GM21619 (cell line): ENCODE results near the gene RABL2A.
"Not testable (repeated sequence)": the region's sequence is repeated elsewhere in the genome, so short reads cannot be mapped to it uniquely, and the experiment has no call there.

Experiments
- ATAC-seq: cut with Tn5 transposase; IDR thresholded peaks from one replicate; pipeline ENCODE4 v1.9.1; 2021; ENCODE audit not compliant: unreplicated experiment

RABL2A gene

DNA sequence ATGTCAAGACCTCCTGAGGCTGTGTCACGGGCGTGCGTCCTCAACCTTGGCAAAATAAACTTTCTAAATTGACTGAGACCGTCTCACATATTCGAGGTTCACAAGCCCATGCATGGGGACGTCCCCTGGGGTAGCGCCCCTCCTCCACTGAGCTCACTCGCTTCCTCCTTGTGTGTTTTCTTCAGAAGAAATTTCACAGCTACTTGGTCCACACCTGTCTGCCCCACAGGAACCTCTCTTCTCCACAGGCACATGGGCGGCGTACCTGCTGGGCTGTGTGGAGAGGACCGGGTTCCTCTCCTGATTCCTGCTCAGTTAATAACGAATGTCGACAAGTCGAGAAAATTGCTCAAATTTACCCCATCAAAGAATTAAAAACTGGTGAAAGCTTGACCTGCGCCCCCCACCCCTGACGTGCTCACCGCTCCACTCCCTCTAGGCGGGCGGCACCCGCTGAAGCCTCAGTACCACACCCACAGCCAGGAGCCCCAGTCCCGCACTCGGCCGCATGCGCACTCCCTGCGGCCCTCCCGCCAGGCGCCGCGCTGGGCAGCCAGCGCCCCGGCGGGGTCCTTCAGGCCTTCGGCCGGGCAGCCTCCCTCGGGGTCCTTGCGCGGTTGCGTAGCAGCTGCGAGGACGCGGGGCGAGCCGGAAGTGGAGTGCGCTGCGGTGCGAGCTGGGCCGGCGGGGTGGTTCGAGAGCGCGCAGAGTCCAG is at the start of gene RABL2A:
TSS of gene RABL2A (plus strand) at position 651 of the 715 bp plus-strand sequence. CDS start 1,341 bp downstream, outside the sequence.
- ATAC-seq, result peak; percentile 93

DNA sequence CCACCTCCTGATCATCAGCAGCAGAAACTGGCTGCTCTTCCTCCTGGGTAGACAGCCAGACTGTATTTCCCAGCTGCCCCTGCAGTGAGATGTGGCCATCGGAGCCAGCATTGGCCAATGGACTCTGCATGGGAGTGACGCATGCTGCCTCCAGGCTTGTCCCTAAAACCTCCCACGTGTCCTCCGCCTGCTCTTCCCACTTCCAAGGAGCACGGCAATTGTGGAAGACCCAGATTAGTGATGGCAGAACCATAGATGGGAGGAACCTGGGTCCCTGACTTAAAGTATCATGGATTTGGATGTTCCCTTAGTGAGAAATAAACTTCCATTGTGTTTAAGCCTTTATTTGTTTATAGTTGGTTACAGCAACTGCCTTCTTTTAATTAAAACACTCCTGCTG is 48.6 kb upstream of the RABL2A start:
- ATAC-seq, result not testable (repeated sequence)

DNA sequence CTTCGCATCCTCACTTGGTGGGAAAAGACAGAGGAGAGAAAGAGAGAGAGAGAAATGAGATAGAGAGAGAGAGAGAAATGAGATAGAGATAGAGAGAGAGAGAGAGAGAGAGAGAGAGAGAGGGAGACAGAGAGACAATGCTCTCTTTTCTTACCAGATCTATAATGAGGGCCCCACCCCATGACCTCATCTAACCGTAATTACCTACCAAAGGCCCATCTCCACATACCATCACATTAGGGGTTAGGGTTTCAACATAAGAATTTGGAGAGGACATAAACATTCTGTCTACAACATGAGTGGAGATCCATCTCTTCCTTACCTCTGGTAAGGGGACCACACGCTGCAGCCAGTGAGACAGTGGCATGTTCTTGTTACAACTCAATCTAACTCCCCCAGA is 44.6 kb upstream of the RABL2A start:
- not testable (repeated sequence) for ATAC-seq

DNA sequence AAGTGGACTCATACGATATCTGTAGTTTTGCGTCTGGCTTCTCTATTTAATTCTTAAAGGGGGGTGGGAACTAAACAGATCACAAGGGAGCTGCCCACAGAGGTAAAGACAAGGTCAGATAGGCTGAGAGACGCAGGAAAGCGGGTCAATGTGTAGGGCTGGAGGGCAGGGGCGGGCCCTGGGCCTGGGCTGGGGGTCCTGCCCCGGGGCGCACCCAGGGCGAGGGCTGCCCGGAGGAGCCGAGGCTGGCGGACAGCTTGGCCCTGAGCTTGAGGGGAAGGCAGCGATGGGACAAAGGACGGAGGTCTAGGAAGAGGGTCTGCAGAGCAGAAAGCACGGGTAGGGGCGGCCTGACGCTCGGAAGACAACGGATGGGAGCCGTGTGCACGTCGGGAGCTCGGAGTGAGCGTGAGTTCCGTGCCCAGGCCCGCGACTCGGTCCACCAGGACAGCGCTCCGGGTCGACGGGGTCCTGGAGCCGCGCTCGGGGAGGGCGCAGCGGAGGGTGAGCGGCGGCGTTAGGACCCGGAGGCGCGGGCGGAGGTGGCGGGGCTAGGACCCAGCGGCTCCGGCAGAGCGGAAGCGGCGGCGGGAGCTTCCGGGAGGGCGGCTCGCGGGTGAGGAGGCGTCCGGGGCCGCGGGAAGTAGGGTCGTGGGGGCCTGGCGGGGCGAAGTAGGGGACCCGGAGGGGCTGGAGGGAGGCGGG is 43.4 kb upstream of the RABL2A start:
- not testable (repeated sequence) for ATAC-seq

DNA sequence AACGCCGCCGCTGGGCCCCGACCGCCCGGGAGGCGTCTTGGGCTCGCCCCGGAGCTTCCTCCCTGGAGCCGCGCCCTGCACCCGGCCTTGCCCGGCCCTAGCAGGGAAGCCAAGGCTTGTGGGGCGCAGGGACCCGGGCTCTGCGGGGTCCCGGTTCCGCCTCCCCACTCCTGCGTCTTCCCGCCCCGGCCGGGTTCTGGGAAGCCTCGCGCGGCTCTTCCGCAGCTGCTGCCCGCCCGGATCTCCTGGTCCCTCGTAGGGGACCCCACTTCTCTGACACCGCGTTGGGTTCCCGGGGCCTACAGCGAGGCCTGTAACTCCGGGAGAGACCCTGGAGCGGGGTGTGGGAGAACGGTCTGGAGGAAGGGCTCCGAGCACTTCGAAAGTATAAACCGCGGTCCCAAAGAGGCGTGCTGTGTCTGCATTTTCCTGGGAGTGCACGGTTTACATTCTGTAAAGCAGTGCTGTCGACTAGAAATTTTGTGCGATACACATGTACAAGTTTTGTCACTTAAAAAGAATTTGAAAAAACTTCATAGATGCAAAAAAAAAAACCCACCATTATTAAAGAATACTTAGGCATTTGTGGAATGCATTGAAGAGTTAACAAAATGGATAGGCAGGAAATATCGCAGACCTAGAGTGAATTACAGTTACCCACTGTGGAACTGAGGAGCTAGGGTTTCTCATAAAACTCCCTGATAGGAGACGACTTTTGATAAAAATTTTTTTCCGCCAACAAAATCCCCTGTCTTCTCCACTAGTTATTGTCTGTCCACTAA is 42.6 kb upstream of the RABL2A start:
- not testable (repeated sequence) for ATAC-seq

DNA sequence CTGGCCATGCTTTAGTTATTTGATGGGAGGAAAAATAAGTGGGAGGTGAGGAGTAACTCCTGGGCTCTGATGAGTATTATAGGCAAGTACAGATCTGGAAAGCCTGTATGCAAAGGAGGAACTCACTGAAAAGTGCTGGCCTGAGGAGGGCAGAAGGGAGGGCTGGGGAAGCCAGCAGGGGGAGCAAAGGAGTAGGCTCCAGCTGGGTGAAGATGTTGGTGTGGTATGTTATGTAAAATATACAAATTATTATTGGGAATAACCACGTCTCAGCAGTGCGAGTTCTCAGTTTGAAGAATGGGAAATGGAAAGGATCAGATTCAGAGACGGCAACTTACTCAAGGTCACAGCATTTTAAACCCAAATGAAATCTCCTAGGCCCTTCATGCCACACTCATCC is 39.9 kb upstream of the RABL2A start:
- not testable (repeated sequence) for ATAC-seq

DNA sequence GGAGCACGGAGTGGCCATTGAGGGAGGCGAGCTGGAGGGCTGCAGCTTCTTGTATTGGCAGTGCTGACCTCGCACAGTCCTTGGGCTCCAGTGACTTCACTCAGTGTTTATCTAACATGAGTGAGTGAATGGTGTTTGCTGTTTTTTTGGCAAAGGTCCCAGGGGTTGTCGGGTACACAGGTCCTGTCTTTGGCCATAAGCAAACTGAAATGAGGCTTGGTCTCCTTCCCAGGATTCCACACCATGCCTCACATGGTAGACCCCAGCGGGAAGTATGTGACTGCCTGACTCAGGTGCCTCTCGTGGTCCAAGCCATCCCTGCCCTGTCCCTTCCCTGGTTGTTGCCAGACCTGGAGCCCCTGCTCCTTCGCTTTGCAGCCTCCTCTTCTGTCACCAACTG is 37.5 kb upstream of the RABL2A start:
- ATAC-seq, result not testable (repeated sequence)

DNA sequence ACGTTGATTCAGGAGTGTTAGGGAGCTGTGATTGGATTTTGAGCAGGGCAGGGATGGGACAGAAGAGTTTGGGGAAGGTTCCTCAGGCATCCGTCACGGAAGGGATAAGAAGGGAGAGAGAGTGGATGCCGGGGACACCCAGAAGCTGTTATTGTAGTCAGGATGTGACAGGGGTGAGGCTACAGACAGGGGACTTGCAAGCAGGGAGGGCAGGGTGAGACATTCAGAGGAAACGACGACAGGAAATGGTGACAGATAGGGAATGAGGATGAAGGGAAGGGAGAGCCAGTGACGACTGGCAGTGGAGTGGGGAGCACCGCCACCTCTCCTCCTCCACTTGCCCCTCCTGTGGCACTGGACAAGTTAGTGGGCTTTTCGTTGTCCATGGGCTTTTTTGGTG is 35.1 kb upstream of the RABL2A start:
- ATAC-seq, result not testable (repeated sequence)

DNA sequence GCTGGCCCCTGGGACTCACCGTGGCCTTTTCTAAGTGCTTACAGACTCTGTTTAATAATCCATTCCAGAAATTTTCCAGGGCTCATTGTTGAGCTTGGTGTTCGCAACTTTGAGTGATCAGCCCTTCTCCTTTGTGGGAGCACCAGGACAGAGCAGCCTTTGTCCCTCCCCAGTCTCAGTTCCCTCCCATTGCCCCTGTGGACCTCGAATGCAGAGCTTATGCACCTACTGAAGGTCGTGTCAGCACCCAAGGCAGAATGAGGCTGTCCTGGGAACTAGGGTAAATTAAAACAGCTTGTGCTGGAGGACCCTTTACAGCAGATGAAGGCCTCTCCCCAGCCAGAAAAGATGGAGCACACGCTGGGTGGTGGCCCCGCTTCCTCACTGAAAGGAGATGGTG is 33.8 kb upstream of the RABL2A start:
- ATAC-seq, result not testable (repeated sequence)

DNA sequence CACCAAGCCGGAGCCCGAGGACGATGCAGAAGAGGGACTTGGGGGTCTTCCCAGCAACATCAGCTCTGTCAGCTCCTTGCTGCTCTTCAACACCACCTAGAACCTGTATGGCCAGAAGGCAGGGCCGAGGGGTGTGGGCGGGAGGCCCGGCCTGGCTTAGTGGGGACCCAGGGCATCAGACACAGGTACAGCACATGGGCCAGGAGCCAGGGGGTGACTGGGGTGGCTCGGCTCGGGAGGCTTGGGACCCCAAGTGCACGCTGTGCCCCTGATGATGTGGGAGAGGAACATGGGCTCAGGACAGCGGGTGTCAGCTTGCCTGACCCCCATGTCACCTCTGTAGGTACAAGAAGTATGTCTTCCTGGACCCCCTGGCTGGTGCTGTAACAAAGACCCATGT is 31.3 kb upstream of the RABL2A start:
- ATAC-seq, result not testable (repeated sequence)

DNA sequence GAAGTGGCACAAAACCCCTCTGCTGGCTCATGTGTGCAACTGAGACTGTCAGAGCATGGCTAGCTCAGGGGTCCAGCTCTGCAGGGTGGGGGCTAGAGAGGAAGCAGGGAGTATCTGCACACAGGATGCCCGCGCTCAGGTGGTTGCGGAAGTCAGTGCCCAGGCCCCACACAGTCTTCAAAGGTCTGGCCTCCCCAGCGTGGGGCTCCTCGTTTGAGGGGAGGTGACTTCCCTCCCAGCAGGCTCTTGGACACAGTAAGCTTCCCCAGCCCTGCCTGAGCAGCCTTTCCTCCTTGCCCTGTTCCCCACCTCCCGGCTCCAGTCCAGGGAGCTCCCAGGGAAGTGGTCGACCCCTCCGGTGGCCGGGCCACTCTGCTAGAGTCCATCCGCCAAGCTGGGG is 29.9 kb upstream of the RABL2A start:
- not testable (repeated sequence) for ATAC-seq

DNA sequence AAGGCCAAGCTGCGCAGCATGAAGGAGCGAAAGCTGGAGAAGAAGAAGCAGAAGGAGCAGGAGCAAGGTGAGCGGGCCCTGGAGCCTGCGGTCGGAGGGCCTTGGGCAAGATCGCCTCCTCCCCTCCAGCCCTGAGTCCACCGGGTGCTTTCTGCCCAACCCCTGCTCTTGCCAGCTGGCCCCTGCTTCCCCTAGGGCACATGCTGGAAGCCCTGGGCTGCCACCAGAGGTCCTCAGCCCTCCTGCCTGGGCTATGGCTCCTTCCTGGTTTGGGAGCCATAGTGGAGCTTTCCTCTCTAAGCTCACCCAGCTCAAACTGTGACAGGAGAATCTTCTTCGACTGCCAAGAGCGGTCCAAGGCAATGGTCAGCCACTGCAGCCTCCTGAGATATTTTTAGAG is 29.5 kb upstream of the RABL2A start:
- ATAC-seq, result not testable (repeated sequence)

DNA sequence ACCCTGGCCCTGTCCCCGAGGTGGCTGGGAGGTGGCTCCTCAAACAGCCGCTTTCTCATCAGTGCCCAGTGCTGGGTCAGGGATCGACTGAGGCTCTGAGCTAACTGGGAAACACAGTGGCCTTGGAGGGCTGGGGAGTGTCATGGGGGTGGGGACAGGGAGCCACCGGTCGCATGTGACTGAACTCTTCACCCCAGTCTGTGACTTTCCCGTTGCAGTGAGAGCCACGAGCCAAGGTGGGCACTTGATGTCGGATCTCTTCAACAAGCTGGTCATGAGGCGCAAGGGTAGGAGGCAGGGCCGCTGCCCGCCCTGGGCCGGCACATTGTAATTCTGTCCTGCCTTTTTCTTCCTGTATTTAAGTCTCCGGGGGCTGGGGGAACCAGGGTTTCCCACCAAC is 28.9 kb upstream of the RABL2A start:
- ATAC-seq, result not testable (repeated sequence)

DNA sequence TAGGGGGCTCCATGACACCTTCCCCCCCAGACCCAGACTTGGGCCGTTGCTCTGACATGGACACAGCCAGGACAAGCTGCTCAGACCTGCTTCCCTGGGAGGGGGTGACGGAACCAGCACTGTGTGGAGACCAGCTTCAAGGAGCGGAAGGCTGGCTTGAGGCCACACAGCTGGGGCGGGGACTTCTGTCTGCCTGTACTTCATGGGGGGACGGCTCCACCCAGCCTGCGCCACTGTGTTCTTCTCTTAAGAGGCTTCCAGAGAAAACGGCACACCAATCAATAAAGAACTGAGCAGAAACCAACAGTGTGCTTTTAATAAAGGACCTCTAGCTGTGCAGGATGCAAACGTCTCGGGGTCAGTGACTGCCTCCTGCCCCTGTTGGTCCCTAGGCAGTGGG is 28.3 kb upstream of the RABL2A start:
- ATAC-seq, result not testable (repeated sequence)

DNA sequence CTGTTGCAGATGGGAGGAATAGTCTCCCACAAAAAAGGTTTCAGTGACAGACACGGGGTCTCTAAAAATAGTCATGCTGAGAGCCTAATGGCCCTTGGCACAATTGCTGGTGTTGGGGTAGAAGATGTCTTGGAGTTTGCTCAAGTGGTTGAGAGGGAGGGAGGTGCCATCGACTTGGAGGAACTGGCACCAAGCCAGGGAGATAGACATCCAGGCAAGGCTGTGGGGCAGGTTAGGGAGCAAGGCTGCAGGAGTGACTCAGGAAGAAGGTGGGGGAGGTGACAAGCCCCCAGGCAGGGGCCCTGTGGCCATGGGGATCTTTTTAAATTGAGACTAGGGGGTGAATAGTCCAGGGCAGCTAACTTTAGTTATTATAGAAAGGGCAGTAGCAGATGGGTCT is 27.9 kb upstream of the RABL2A start:
- not testable (repeated sequence) for ATAC-seq

DNA sequence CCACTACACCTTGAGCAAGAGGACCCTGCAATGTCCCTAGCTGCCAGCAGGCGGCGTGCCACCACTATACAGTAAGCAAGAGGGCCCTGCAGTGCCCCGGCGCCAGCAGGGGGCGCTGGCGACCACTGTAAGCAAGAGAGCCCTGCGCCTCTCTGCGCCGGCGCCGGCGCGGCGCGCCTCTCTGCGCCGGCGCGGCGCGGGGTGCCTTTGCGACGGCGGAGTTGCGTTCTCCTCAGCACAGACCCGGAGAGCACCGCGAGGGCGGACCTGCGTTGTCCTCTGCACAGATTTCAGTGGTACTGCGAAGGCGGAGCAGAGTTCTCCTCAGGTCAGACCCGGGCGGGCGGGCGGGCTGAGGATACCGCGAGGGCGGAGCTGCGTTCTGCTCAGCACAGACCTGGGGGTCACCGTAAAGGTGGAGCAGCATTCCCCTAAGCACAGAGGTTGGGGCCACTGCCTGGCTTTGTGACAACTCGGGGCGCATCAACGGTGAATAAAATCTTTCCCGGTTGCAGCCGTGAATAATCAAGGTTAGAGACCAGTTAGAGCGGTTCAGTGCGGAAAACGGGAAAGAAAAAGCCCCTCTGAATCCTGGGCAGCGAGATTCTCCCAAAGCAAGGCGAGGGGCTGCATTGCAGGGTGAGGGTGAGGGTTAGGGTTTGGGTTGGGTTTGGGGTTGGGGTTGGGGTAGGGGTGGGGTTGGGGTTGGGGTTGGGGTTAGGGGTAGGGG is 24.9 kb upstream of the RABL2A start:
- not testable (repeated sequence) for ATAC-seq

DNA sequence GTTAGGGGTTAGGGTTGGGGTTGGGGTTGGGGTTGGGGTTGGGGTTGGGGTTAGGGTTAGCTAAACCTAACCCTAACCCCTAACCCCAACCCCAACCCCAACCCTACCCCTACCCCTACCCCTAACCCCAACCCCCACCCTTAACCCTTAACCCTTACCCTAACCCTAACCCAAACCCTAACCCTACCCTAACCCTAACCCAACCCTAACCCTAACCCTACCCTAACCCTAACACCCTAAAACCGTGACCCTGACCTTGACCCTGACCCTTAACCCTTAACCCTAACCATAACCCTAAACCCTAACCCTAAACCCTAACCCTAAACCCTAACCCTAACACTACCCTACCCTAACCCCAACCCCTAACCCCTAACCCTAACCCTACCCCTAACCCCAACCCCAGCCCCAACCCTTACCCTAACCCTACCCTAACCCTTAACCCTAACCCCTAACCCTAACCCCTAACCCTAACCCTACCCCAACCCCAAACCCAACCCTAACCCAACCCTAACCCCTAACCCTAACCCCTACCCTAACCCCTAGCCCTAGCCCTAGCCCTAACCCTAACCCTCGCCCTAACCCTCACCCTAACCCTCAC is 24.1 kb upstream of the RABL2A start:
- no peak for ATAC-seq

DNA sequence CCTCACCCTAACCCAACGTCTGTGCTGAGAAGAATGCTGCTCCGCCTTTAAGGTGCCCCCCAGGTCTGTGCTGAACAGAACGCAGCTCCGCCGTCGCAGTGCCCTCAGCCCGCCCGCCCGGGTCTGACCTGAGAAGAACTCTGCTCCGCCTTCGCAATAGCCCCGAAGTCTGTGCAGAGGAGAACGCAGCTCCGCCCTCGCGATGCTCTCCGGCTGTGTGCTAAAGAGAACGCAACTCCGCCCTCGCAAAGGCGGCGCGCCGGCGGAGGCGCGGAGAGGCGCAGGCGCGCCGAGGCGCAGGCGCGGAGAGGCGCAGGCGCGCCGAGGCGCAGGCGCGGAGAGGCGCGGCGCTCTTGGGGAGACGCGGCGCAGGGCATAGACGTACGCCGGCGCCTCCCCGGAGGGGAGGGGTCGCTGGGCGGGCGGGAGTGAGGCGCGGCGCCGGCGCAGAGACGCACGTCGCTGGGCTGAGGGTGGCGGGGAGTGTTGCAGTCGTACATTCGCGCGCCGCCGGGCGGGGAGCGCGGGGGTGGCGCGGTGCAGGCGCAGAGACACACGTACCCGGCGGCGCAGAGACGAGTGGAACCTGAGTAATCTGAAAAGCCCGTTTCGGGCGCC is 23.5 kb upstream of the RABL2A start:
- peak; percentile 93 for ATAC-seq

DNA sequence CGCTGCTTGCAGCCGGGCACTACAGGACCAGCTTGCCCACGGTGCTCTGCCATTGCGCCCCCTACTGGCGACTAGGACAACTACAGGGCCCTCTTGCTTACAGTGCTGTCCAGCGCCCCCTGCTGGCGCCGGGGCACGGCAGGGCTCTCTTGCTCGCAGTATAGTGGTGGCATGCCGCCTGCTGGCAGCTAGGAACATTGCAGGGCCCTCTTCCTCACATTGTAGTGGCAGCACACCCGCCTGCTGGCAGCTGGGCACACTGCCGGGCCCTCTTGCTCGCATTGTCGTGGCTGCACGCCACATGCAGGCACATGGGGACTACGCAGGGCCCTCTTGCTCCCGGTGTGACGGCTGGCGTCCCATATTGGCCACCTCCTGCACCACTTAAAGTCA is 23.0 kb upstream of the RABL2A start:
- ATAC-seq, result peak; percentile 51

DNA sequence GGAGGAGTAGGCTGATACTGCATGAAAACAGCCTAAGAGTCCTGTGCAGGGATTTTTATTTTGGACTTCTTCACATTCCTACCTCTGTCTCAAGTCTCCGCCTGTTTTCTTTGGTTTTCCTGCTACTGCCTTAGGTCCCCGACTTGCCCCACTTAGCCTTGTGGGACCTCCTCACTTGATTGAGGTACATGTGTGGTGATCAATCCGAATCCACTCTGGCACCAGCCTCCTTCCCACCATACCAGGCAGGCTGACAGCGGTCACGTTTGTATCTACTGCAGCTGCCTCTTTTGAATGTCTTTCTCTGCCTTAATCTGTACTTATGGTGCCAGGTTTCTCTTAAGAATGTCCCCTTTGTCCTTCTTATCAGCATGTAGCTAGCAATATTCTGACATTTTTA is 22.4 kb upstream of the RABL2A start:
- ATAC-seq, result not testable (repeated sequence)
